ENCODE measurements around the gene TOMT.

DNA sequence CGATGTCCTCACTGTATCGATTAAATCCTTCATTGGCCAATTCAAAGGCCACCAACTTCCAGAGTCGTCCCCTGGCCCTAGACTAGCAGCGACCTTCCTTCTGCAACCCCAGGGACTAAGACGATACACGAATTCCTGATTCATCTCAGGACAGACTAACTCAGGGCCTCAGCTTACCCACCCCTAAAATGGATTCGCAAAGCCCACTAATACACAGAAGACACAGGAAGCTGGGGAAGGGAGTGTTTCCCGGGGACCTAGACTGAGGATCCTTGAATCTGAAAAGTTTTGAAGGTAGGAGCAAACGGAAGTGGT, 3.1 kb upstream of the TOMT start:
- TF ChIP-seq CTCF (CRISPR knock-in tag; IDR thresholded peaks at IDR 0.05) (no peak), NFE2L2 (IDR thresholded peaks at IDR 0.05; ENCODE audit: low read length) (no peak), CHCHD3 (CRISPR knock-in tag; IDR thresholded peaks at IDR 0.05) (no peak), ETV5 (CRISPR knock-in tag; IDR thresholded peaks at IDR 0.05; ENCODE audit: borderline replicate concordance) (no peak; the same call in 1 of the 2 replicates), KAT2B (IDR thresholded peaks at IDR 0.05; ENCODE audit: borderline replicate concordance, low read depth, low read length) (no peak)
- TF ChIP-seq, protein P1, sequence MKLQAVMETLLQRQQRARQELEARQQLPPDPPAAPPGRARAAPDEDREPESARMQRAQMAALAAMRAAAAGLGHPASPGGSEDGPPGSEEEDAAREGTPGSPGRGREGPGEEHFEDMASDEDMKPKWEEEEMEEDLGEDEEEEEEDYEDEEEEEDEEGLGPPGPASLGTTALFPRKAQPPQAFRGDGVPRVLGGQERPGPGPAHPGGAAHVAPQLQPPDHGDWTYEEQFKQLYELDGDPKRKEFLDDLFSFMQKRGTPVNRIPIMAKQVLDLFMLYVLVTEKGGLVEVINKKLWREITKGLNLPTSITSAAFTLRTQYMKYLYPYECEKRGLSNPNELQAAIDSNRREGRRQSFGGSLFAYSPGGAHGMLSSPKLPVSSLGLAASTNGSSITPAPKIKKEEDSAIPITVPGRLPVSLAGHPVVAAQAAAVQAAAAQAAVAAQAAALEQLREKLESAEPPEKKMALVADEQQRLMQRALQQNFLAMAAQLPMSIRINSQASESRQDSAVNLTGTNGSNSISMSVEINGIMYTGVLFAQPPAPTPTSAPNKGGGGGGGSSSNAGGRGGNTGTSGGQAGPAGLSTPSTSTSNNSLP (IDR thresholded peaks at IDR 0.05; ENCODE audit: low read depth, low read length): no peak

All from HepG2 (cell line).